GM19351 (cell line): ENCODE data around the gene DICER1.

ENCODE experiments used
- ATAC-seq: cut with Tn5 transposase; IDR thresholded peaks from one replicate; pipeline ENCODE4 v1.9.1; 2021; ENCODE audit warnings: mild to moderate bottlenecking, moderate library complexity; ENCODE audit not compliant: unreplicated experiment

The DICER1 gene

DNA sequence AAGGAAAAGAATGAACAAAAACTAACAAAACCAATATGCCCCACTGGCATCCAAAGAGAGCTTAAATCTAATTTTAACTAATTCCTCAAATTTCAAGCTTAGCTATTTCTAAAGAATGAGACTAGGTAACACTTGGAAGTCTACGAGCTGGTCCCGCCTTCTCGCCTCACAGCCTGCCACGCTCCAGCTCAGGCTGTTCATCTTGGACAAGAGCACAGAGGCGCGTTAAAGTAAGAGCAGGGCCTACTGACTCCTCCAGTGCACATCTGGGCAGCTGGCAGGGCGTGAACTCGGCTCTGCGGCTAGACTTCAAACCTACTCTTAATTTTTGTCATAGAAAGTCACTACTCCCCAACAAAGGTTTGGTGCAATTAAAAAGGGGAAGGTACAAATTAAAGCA, 64.6 kb downstream of the DICER1 start:
- ATAC-seq: no peak

DNA sequence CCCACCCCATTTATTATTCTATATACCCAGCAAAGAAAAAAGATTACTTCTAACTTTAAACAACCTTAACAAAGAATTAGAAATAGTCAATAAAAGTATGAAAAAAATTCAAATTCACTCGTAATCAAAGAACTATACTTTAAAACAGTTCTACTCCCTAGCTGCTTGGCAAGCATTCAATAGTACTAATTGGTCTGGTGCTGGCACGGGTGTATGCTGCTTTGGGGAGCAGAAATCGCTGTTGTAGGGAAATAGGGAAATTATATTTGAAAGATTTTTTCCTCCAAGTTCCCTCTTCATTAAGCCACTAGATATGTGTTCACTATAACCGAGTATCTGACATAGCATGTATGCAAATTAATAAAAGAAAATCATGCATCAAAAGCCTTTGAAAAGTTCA, 65.7 kb downstream of the DICER1 start:
- no peak for ATAC-seq

DNA sequence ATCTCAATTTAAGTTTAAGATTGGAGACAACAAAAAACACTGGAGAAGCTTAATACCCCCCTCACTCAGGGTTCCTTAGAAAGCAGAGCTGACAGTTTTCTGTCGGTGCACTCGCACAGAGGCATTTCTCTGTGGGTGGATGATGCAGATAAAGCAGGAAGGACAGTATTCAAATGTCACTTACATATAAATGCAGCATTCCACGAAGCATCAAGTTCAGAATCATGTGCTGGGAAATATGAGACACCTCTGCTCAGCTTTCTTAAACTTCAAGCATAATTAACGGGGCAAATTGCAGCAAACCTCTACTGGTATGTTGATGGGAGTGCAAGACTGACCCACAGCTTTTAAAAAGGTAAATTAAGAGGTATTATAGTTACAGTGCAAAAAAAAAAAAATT, 68.7 kb downstream of the DICER1 start:
- ATAC-seq: no peak

DNA sequence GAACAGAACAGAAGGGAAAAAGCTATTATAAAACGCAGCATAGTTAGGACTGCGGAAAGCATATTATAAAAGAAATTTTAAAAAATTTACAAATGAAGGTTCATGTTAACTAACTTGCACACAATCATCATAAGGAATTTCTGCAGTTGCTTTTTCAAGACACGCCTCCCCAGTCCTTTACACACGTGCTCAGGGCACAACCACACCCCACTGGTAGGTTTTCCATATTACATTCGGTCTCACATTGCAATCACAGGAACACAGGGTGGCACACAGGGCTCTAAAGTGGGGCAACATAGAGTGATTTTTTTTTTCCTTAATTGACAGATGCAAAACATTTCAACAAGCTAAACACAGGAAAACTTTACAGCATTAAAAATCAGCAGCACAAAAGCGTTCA, 69.7 kb downstream of the DICER1 start:
- no peak for ATAC-seq

DNA sequence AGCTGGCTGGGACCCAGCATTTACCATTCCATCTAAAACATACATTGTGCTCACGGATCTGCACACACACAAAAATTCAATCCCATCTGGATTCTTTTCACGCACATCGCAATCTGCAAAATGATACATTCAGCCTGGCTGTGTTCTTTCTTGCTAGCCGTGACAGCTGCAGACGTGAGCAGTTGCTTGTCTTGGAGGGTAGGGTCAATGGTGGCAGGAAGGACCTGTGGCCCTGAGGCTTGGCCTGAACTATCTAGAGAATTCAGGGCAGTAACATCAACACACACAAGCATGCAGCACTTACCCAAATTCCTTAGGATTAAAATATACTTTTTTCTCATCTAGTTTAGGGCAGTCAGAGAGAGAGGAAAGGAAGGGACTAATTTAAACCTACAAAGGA, 72.0 kb downstream of the DICER1 start:
- no peak for ATAC-seq

DNA sequence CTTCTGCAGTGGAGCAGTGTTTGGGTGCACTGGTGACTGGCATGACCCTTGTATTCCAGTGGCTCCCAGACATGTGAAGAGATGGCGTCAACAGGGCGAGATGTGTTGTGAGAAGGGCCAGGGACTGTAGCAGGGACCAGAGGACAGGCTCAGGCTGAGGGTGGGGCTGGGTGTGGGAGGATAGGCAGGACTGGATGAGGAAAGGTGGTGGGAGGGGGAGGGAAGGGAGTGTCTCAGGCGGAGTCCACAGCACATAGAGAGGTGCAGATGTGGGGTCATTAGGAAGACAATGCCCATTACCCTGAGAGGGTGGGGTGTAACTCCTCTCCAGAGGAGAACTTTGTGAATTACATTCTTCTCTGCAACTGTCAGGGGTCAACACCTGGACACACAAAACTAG, 78.5 kb downstream of the DICER1 start:
- ATAC-seq: no peak

DNA sequence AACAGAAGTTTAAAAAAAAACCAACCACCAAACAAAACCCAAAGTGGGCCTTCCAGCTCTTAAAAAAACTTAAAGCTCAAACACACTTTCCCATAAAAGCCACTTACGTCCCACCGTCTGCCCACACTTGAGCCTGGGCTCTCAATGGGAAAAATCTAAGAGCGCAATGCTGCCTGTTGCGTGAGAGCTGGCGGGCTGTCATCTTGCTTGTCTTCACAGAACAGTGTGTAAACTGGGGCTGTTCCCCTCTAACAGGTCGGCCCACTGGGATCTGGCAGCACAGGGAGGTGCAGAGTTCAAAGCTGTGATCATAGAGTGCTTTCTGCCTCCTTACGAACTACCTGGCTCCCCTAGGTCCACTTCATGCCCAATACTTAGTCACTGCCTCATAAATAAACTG, 80.0 kb downstream of the DICER1 start:
- ATAC-seq: no peak

DNA sequence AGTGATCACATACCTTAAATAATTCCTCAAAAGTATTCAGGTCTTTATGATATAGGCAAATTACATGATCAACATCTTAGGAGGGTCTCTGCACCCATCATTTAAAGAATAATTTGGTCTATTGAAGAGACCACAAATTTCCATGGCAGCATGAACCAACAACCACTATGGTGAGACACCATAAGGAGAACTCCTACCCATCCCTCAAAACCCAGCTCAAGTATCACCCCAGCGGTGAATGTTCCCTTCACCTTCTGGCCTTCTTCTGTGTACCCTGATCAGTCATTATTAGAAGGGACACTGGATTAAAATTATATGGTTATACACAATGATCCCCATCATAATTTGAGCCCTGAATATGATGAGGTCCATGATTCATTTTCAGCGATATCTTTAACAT, 81.5 kb downstream of the DICER1 start:
- no peak for ATAC-seq

DNA sequence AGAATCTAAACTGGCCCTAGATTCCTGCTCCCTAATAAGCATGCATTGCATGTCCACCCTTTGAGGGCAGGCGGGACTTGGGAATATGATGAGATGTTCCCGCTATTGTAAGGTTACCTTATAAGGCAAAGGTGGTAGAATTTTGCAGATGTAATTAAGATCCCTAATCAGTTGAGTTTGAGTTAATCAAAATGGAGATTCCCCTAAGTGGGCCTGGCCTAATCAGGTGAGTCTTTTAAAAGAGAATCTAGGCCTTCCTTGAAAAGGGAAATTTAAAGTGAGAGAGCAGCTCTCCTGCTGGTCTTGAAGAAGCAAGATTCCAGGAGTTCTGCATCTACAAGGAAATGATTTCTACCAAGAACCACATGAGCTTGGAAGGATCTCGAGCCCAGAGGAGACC, 83.4 kb downstream of the DICER1 start:
- ATAC-seq: no peak

DNA sequence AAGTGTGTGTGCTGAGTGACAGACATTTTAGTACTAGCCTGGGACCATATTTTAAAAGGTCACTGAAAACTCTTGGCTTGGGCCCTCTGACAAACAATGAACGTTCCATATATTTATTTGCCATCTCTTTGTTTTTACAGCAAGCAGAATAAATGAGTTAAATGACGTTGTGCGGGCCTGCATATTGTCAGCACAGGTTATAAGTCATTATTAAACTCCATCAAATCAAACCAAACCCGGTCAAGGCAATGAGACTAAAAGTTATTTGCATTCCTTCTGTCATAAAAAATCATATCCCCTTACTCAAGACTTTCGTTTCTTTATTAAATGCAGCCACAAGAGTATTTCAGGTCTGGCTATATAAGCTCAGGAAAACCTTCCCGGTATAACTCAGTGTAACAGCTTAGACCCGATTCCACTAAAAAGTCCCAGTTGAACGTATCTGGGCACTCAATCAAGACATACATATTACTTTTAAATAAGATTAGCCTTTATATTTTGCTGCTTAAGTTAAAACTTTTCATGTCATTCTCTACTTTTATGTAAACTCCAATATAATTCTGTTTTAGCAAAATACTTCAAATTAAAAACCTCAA, 84.9 kb downstream of the DICER1 start:
- ATAC-seq: no peak

DNA sequence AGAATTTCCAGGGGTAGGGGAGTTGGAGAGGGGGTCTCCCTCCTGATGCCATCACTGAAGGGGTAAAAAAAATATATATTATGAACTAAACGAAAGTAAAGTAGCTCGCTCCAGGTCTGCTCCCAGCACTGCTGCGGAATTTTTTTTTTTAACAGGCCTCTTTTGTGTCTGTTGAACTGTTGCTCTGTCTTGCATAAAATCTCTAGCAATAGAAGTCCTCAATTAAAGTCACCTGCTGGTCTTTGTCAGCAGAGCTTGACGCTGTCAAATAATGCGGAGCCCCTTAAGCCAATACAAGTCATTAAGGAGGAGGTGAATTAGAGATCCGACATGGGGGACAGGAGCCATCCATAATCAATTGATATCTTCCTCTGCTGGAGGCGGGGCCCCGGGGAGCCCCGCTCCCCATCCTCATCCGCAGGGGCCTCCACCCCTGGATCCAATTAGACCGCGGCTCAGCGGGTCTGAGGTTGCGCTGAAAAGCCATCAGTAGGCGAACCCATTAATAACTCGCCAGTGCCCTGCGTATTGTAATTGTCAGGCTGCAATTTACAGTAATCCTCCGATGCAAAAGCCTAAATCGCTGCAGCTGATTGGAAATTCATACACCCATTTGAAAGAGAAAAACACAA, 85.6 kb downstream of the DICER1 start:
- no peak for ATAC-seq

DNA sequence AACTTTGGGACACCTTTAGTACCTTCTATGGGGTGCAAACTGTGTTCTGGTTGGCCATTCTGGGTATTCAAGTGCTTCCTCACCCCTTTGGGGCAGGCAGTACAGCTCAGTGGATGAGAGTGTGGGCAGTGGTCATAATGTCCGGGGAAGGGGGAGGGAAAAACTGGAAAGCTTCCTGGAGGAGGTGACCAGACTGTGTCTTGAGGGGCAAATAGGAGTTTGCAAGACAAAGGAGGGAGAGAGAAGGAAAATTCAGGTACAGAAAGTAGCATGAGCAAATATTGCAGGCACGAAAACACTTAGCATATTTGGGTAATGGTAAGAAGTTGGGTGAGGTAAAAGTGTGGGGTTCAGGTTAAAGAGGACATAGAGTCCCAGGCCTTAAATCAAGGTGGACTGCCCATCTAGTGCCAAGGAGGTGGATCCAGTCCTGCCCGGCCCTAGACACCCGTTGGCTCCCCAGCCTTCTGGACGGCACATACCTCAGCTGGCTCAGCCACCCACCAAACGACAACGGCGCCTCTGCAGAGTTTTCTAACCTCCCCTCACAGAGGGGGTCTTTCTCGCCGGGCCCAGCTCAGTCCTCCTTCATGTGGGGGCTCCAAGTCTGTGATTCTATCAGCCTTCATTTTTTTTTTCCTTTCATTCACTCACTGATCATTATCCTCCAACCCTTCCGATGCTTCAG, 86.4 kb downstream of the DICER1 start:
- no peak for ATAC-seq

DNA sequence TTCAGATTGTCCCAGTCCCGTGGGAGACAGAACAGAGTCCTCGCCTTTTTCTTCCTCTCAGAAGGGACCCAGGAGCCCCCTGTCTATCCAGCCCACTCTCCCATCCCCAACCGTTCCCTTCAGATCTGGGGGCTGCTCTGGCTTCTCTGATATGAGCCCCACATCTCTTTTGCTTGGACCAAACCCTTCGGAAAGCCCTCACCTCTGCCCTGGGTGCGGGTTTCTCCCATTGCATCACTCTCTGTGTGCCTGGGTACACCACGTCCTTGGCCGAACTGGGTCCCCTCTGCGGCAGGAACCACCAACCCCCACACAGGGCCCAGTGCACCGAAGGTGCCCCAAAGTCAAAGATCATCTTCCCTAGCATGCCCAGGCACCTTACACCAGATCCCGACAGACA, 87.8 kb downstream of the DICER1 start:
- no peak for ATAC-seq

DNA sequence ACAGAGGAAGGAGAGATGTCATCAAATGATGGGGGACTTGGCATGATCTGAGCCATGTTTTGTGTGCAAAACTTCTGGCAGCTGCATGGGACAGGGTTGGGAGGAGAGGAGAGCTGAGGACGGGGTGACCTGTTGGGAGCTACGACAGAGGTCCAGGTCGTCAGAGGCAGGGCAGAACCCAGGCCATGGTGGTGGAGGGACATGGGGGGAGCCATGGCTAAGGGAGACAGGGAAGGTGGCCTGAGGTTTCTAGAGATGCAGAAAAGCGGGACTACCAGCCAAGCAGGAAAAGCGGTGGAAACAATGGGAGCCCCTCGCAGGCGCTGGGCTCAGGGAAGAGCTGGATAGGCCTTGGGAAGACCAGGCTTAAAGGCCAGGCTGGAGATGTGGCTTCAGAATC, 88.3 kb downstream of the DICER1 start:
- ATAC-seq: no peak

DNA sequence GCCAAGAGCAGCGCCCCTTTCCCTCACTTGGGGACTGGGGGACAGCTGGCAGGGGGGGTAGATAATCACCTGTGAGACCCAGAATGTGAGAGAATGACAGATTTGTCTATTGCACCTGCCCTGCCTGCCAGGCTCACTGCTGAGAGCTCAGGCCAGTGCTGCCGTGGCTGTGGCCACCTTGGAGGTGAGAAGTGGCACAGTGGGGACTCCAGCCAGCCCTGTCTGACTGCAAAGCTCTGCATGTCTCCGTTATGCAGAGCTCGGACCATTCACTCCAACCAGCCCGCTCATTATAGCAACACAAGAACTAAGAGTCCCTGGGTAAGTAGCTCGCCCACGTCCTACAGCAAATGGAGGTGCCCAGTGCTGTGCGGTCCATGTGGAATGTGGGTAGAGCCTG, 88.8 kb downstream of the DICER1 start:
- ATAC-seq: no peak

DNA sequence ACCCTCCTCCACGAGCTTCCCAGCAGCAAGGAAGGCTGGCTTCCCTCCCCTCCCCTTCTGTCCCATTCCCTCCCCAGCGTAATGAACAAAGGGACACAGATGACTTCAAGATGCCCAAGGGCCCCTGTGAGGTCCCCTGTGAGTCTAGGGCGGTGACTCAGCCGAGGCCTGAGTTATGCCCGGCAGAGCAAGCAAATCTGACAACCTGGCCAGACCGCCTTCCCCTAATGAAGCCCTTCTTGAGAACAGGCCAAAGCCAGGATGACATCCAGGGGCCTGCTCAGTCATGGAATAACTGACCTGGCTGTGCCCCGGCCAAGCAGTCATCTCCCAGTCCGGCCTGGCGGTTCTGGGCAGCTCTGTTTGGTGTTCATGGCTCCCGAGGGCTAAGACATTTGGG, 89.2 kb downstream of the DICER1 start:
- ATAC-seq: no peak

DNA sequence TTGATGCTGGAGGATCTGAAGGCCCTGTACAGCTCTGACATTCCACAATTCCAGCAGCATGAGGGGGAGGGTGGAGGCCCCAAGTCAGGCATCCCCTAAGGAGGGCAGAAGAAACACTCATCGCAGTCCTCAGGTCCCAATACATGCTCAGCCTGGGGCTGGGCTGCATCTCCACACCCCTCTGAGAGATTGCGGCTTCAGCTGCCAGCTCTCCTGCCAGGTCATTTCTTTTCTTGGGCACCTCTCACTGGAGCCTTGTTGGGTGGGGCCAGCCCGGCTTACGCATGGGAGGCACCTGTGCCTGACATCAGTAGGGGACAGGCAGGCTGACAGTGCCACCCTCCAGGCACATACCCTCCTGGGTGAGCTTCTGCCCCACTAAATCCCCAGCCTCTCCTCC, 89.8 kb downstream of the DICER1 start:
- ATAC-seq: no peak

DNA sequence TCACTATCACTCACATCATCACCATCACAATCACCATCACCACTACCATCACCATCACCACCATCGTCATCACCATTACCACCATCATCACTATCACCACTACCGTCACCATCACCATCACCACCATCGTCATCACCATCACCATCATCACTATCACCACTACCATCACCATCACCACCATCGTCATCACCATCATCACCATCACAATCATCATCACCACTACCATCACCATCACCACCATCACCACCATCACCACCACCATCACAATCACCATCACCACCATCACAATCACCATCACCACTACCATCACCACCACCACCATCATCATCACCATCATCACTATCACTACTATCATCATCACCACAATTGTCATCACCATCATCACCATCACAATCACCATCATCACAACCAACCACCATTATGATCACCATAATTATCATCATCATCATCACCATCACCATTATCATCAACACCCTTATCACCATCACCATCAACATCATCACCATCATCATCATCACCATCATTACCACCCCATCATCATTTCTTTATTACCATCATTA, 90.8 kb downstream of the DICER1 start:
- no peak for ATAC-seq

DNA sequence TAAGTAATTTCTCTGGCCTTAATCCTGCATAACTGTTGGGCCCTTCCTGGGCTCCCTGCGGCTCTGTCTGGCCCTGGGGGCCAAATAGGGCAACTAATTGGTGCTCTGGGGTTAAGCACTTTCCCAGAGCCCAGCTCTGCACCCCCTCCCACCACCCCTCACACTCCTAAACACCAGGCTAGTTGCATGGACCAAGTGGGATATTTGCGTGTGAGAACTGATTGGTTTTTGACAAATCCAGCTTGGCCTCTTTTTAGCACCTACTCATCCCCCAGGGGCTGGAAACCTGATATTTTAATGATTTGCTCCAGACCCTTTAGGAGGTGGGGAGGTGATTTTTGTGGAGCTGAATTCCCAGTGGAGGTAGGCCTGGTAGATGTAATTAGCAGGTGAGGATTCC, 91.9 kb downstream of the DICER1 start:
- ATAC-seq: no peak

DNA sequence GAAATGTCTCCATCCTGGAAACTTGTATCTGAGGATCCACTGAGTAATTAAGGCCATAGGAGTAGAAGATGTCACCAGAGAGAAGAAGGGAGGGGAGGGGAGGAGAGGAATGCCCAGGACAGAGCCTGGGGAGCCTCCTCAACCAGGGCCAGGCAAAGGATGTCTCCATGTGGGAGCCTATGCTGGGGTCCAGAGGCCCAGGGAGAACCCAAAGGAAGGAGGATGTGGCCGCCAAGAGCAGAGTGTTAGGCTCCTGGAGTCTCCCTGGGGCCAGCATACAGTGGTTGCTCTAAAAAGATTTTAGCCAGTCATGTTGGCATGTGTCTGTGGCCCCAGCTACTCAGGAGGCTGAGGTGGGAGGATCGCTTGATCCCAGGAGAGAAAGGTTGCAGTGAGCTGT, 92.6 kb downstream of the DICER1 start:
- ATAC-seq: no peak

DNA sequence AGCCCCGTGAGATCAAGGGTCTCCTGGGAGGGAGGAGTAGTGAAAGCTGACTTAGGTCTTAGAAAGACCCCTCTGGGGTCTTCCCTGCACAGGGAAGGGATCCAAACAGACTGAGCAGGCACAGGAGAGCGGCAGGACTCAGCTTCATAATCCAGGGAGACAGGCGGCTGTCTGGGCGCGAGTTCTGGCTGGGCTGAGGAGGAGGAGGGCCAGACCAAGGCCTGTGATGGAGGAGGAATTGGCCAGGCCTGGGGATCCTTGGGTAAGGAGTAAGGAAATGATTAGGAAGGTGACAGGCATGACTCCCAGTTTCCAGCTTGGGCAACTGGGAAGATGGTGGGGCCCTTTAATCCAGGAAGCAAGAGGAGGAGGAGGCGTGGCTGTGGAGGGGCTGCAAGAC, 93.1 kb downstream of the DICER1 start:
- no peak for ATAC-seq

DNA sequence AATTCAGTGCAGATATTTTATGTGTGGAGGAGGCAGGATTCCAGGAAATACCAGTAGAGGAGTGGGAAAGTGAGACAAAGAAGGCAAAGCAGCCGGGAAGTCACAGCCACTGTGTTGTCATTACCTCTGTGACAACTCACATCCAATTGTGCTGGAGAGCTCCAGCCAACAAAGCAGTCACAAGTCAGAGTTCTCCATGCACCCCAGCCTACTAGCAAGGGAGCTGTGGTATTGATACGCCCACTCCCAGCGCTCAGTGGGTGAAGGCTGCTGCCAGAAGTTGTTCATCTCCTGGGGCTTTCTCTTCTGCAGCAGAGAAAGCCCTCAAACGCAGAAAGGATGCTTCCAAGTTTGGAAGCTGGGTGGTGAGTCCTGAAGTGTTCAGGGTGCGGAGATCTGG, 93.9 kb downstream of the DICER1 start:
- ATAC-seq: no peak
